GM19467 (cell line): ENCODE results near the gene PPP1R1C.

Experiments
- ATAC-seq: cut with Tn5 transposase; IDR thresholded peaks from one replicate; pipeline ENCODE4 v1.9.1; 2021; ENCODE audit warnings: mild to moderate bottlenecking, moderate library complexity; ENCODE audit not compliant: unreplicated experiment

The PPP1R1C gene

GRCh38 chr2:182166841-182167240 lies 181.2 kb downstream of the PPP1R1C start:
- no peak for ATAC-seq
